Mesendoderm (in vitro differentiated cells): ENCODE results near the gene POGLUT2. TPM values are rescaled to one million over a fixed set of nuclear protein-coding genes. Genes with fewer than 3 reads are reported as not detected.

Experiments used
- DNase-seq: peaks from one replicate; pipeline ENCODE4 v3.0.0; 2013
- H2AK5ac ChIP-seq: 2 replicates; pipeline ENCODE4 v1.6.1; 2013; ENCODE audit warnings: low read length, inconsistent platforms
- H2BK120ac ChIP-seq: 2 replicates; pipeline ENCODE4 v1.6.1; 2013; ENCODE audit warnings: low read depth, mild to moderate bottlenecking, low read length, moderate library complexity, mixed read lengths
- H2BK15ac ChIP-seq: replicated peaks from 2 replicates; pipeline ENCODE4 v1.6.1; 2013; ENCODE audit warnings: low read depth, mild to moderate bottlenecking, moderate library complexity
- H2BK5ac ChIP-seq: 2 replicates; pipeline ENCODE4 v1.6.1; 2013; ENCODE audit warnings: low read length, inconsistent platforms
- H3K18ac ChIP-seq: 2 replicates; pipeline ENCODE4 v1.6.1; 2013; ENCODE audit warnings: mild to moderate bottlenecking, low read length, mixed read lengths
- H3K23ac ChIP-seq: one replicate; pipeline ENCODE4 v1.6.1; 2013; ENCODE audit warnings: low read length
- H3K27ac ChIP-seq: 2 replicates; pipeline ENCODE4 v1.5.1; 2013; ENCODE audit warnings: low read depth, mild to moderate bottlenecking, inconsistent platforms, low read length, moderate library complexity
- H3K27me3 ChIP-seq: 2 replicates; pipeline ENCODE4 v1.6.1; 2013; ENCODE audit warnings: low read length, control low read depth, mild to moderate bottlenecking, inconsistent platforms; ENCODE audit not compliant: insufficient read depth, poor library complexity
- H3K36me3 ChIP-seq: 2 replicates; pipeline ENCODE4 v1.6.1; 2013; ENCODE audit warnings: low read length, inconsistent platforms; ENCODE audit not compliant: control insufficient read depth, insufficient read depth
- H3K4ac ChIP-seq: one replicate; pipeline ENCODE4 v1.6.1; 2013; ENCODE audit warnings: low read depth, mild to moderate bottlenecking, low read length, moderate library complexity
- H3K4me1 ChIP-seq: 2 replicates; pipeline ENCODE4 v1.6.1; 2013; ENCODE audit warnings: low read depth, low read length, inconsistent platforms; ENCODE audit not compliant: control insufficient read depth
- H3K4me2 ChIP-seq: 2 replicates; pipeline ENCODE4 v1.6.1; 2013; ENCODE audit warnings: low read length
- H3K4me3 ChIP-seq: 2 replicates; pipeline ENCODE4 v1.5.1; 2013; ENCODE audit warnings: mild to moderate bottlenecking, low read length
- H3K56ac ChIP-seq: one replicate; pipeline ENCODE4 v1.6.1; 2013; ENCODE audit warnings: low read length
- H3K79me1 ChIP-seq: 2 replicates; pipeline ENCODE4 v1.6.1; 2013; ENCODE audit warnings: low read length, inconsistent platforms
- H3K79me2 ChIP-seq: 2 replicates; pipeline ENCODE4 v1.6.1; 2013; ENCODE audit warnings: mild to moderate bottlenecking, low read length; ENCODE audit not compliant: control insufficient read depth, insufficient read depth
- H3K9ac ChIP-seq: 2 replicates; pipeline ENCODE4 v1.6.1; 2013; ENCODE audit warnings: low read length, inconsistent platforms
- H4K5ac ChIP-seq: one replicate; pipeline ENCODE4 v1.6.1; 2013; ENCODE audit warnings: low read length
- H4K8ac ChIP-seq: one replicate; pipeline ENCODE4 v1.6.1; 2013; ENCODE audit warnings: low read depth, mild to moderate bottlenecking, control low read depth, low read length, moderate library complexity
- WGBS: extraction: QIAGEN DNeasy Blood & Tissue Kit; methylation state at CpG from one replicate; pipeline ENCODE4 v1.1.7; 2013; ENCODE audit warnings: low lambda C conversion rate, missing lambda C conversion rate; ENCODE audit not compliant: insufficient coverage; ENCODE audit errors: extremely low coverage; 5-methylcytosine and 5-hydroxymethylcytosine counted together
- polyA plus RNA-seq, 2 experiments: library from polyadenylated mRNA; stranded (reverse); fragments of 200-250 nt; gene quantifications; one replicate each; pipeline ENCODE4 v1.2.3, GENCODE V29; 2013

The POGLUT2 gene
- 15.4 TPM for polyA plus RNA-seq (2013, experiment 1 of 2)
- polyA plus RNA-seq (2013, experiment 2 of 2), result 16.5 TPM

GRCh38 chr13:102798581-102799425, at the start of gene POGLUT2, which contains the start of gene BIVM:
TSS of gene POGLUT2 (minus strand) at chr13:102798976. CDS start at chr13:102798670, 306 bp downstream.
TSS of gene BIVM (plus strand) at chr13:102799119. CDS start at chr13:102807268, 8,149 bp downstream.
- WGBS, result no CpG with 5 or more reads among the region's 72 CpGs
- H4K5ac ChIP-seq, result no peak within 1 kb of the TSS
- no peak within 1 kb of the TSS for H2BK120ac ChIP-seq

GRCh38 chr13:102847272-102848234, 48.8 kb upstream of the POGLUT2 start:
- H3K79me2 ChIP-seq, result no peaks in the 10 kb centered on the region
- DNase-seq, result peak; percentile 34
- H3K56ac ChIP-seq, result peak overlapping the region; percentile 67
- no peaks in the 10 kb centered on the region for H3K79me1 ChIP-seq
- H2AK5ac ChIP-seq, result no peak overlapping the region
- H3K27me3 ChIP-seq, result no peaks in the 10 kb centered on the region
- H3K27ac ChIP-seq, result no peak overlapping the region
- H3K36me3 ChIP-seq, result no peaks in the 10 kb centered on the region
- H4K5ac ChIP-seq, result no peak overlapping the region
- no peak overlapping the region for H3K4ac ChIP-seq
- H3K18ac ChIP-seq, result no peak overlapping the region
- peak overlapping the region; percentile 54 for H3K4me2 ChIP-seq
- H2BK5ac ChIP-seq, result no peak overlapping the region
- no peak overlapping the region for H2BK15ac ChIP-seq
- H3K9ac ChIP-seq, result peak overlapping the region; percentile 56
- no peak overlapping the region for H3K23ac ChIP-seq
- no peak overlapping the region for H2BK120ac ChIP-seq
- H3K4me3 ChIP-seq, result no peak overlapping the region
- no peaks in the 10 kb centered on the region for H3K4me1 ChIP-seq
- no peak overlapping the region for H4K8ac ChIP-seq
- WGBS, result no CpG with 5 or more reads among the region's 12 CpGs

More at GRCh38 chr13:102798581-102799425, at the start of gene POGLUT2, which contains the start of gene BIVM:
- no peaks in the 10 kb centered on the region for H3K79me2 ChIP-seq
- H2BK5ac ChIP-seq, result no peak within 1 kb of the TSS
- no peak within 1 kb of the TSS for H3K23ac ChIP-seq
- peak within 1 kb of the TSS; percentile 97 for H3K4me2 ChIP-seq
- H3K9ac ChIP-seq, result peak within 1 kb of the TSS; percentile 86
- H3K4me3 ChIP-seq, result peak within 1 kb of the TSS; percentile 77
- H3K36me3 ChIP-seq, result no peaks in the 10 kb centered on the region
- H3K27ac ChIP-seq, result no peak within 1 kb of the TSS
- no peak within 1 kb of the TSS for H2AK5ac ChIP-seq
- H3K56ac ChIP-seq, result peak within 1 kb of the TSS; percentile 85
- H3K18ac ChIP-seq, result no peak within 1 kb of the TSS
- H4K8ac ChIP-seq, result no peak within 1 kb of the TSS
- H3K4me1 ChIP-seq, result no peaks in the 10 kb centered on the region
- H3K4ac ChIP-seq, result no peak within 1 kb of the TSS
- no peak within 1 kb of the TSS for H2BK15ac ChIP-seq
- peak; percentile 97 for DNase-seq
- no peaks in the 10 kb centered on the region for H3K27me3 ChIP-seq
- H3K79me1 ChIP-seq, result no peaks in the 10 kb centered on the region

GRCh38 chr13:102846261-102847015, 47.7 kb upstream of the POGLUT2 start:
- Histone ChIP-seq H4K8ac (peak overlapping the region; percentile 3), H3K4me1 (no peaks in the 10 kb centered on the region)

GRCh38 chr13:102845630-102846260, 47.0 kb upstream of the POGLUT2 start, which contains the start of gene ERCC5:
TSS of gene ERCC5 (plus strand) at chr13:102846032. CDS start at chr13:102846267, 235 bp downstream.
- H4K5ac ChIP-seq, result peak within 1 kb of the TSS; percentile 44
- peak within 1 kb of the TSS; percentile 77 for H3K9ac ChIP-seq
- H3K56ac ChIP-seq, result peak within 1 kb of the TSS; percentile 83
- no peaks in the 10 kb centered on the region for H3K79me2 ChIP-seq
- H3K4me3 ChIP-seq, result peak within 1 kb of the TSS; percentile 96
- no peaks in the 10 kb centered on the region for H3K36me3 ChIP-seq
- no peak within 1 kb of the TSS for H3K23ac ChIP-seq
- H3K27ac ChIP-seq, result peak within 1 kb of the TSS; percentile 47
- H3K4ac ChIP-seq, result peak within 1 kb of the TSS; percentile 5
- no CpG with 5 or more reads among the region's 49 CpGs for WGBS
- H3K18ac ChIP-seq, result no peak within 1 kb of the TSS
- no peak within 1 kb of the TSS for H2BK5ac ChIP-seq
- H3K4me2 ChIP-seq, result peak within 1 kb of the TSS; percentile 81
- H2BK15ac ChIP-seq, result no peak within 1 kb of the TSS
- H2AK5ac ChIP-seq, result no peak within 1 kb of the TSS
- peak within 1 kb of the TSS; percentile 43 for H4K8ac ChIP-seq
- no peaks in the 10 kb centered on the region for H3K27me3 ChIP-seq
- no peaks in the 10 kb centered on the region for H3K79me1 ChIP-seq
- peak within 1 kb of the TSS; percentile 31 for H2BK120ac ChIP-seq
- H3K4me1 ChIP-seq, result no peaks in the 10 kb centered on the region
- DNase-seq, result peak; percentile 97

More at GRCh38 chr13:102846261-102847015, 47.7 kb upstream of the POGLUT2 start:
- H3K4me2 ChIP-seq, result peak overlapping the region; percentile 79
- H3K36me3 ChIP-seq, result no peaks in the 10 kb centered on the region
- H3K27me3 ChIP-seq, result no peaks in the 10 kb centered on the region
- 80% methylated on average over 1 of the region's 31 CpGs for WGBS
- no peak overlapping the region for H4K5ac ChIP-seq
- peak overlapping the region; percentile 62 for H3K9ac ChIP-seq
- H2BK120ac ChIP-seq, result no peak overlapping the region
- no peak overlapping the region for H2AK5ac ChIP-seq
- no peak overlapping the region for H3K23ac ChIP-seq
- H3K18ac ChIP-seq, result no peak overlapping the region
- peak overlapping the region; percentile 83 for H3K56ac ChIP-seq
- H2BK5ac ChIP-seq, result no peak overlapping the region
- DNase-seq, result peak; percentile 29
- no peaks in the 10 kb centered on the region for H3K79me1 ChIP-seq
- H3K4me3 ChIP-seq, result peak overlapping the region; percentile 96
- H2BK15ac ChIP-seq, result no peak overlapping the region
- peak overlapping the region; percentile 47 for H3K27ac ChIP-seq
- H3K79me2 ChIP-seq, result no peaks in the 10 kb centered on the region
- H3K4ac ChIP-seq, result no peak overlapping the region

GRCh38 chr13:102845289-102845629, 46.5 kb upstream of the POGLUT2 start:
- Histone ChIP-seq H3K36me3 (no peaks in the 10 kb centered on the region), H3K4me2 (peak overlapping the region; percentile 81), H3K56ac (peak overlapping the region; percentile 77), H4K5ac (no peak overlapping the region), H3K23ac (no peak overlapping the region), H3K4ac (peak overlapping the region; percentile 5), H3K79me1 (no peaks in the 10 kb centered on the region), H2AK5ac (no peak overlapping the region), H3K79me2 (no peaks in the 10 kb centered on the region), H3K4me3 (peak overlapping the region; percentile 96), H3K9ac (peak overlapping the region; percentile 77), H3K18ac (no peak overlapping the region), H2BK5ac (no peak overlapping the region), H4K8ac (peak overlapping the region; percentile 43), H3K4me1 (no peaks in the 10 kb centered on the region), H3K27ac (no peak overlapping the region), H2BK15ac (no peak overlapping the region), H3K27me3 (no peaks in the 10 kb centered on the region), H2BK120ac (peak overlapping the region; percentile 31)
- DNase-seq, result no peak
- WGBS, result no CpG with 5 or more reads among the region's 13 CpGs
